Measurements from ENCODE around the gene SUSD4.
A peak's percentile ranks its signal among the peaks of the same experiment; 100 is the strongest.
"Not testable (repeated sequence)": the region's sequence is repeated elsewhere in the genome, so short reads cannot be mapped to it uniquely, and the experiment has no call there.

SUSD4 gene, protein sequence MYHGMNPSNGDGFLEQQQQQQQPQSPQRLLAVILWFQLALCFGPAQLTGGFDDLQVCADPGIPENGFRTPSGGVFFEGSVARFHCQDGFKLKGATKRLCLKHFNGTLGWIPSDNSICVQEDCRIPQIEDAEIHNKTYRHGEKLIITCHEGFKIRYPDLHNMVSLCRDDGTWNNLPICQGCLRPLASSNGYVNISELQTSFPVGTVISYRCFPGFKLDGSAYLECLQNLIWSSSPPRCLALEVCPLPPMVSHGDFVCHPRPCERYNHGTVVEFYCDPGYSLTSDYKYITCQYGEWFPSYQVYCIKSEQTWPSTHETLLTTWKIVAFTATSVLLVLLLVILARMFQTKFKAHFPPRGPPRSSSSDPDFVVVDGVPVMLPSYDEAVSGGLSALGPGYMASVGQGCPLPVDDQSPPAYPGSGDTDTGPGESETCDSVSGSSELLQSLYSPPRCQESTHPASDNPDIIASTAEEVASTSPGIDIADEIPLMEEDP

DNA sequence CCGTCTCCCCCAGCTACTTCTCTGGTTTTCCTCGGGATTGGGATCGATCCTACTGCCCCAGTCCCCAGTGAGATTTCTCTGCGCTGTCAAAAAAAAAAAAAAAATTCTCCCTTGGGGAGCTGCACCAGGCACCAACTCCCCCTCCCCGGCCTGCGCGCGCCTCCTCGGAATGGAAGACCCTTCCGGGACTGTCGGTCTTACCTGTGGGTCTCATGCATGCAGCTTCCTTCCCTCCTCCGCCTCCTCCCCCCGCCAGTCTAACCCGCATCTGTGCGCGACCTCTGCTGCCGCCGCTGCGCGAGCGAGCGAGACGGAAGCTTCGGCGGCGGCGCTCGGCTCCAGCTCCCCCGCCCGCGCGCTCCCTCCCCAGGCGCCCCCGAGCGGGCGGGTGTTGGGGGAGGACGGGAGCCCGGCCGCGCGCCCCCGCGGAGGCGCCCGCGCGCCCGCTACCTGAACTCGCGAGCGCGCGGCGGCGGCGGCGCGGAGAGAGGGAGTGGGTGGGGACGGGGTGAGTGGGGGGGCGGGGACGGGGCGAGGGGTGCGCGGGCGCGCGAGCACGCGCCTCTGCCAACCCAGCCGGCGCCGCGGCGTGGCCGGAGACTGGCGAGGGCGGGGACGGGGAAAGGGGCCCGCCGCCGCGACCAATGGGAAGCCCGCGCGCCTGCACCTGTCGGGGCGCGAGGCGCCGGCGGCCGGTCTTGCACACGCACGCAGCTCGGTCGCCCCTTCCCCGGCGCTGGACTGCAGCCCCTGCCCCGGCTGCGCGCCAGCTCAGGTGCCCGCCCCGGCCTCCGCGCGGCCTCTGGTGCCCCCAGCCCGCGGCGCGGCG, at the start of gene SUSD4:
Gene SUSD4 (minus strand): TSS at position 321 of the 829 bp plus-strand sequence. CDS start 751 bp downstream, outside the sequence.
- DNase-seq (ENCODE audit: low read depth in 2 of 2), result peak; percentile 24 to 40

DNA sequence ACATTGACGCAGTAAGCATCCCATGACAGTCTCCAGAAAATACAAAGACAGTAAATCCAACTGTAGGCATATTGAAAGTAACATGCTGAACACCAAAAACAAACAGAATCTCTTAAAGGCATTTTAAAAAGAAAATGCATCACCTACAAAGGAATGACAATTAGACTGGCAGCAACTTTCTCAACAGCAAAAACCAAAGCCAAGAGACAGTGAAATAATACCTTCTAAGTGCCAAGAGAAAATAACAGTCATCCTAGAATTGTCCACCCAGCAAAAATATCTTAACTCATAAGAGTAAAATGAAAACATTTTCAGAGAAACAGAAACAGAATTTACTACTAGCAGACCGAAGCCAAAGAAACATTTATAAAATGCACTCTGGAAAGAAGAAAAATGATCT, 49.2 kb upstream of the SUSD4 start:
- no peak for DNase-seq (ENCODE audit: low read depth in 2 of 2)

DNA sequence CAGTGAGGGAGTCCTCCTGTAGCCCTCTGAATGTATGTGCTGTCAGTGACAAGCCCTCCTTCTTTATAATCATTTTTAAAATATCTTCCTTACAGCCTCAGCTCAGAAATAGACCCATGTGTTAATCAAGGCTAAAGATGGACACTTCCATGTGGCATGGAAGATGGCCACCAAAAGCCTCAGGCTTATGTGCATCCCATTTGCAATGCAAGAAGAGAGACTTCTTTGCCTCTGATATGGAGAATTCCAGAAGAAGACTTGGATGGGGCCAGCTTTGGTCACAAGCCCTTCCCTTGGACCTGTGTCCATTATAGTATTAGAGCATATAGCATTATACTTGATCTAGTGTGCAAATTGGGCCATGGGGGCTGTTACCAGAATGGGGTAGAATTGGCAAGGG, 47.7 kb upstream of the SUSD4 start:
- DNase-seq (ENCODE audit: low read depth in 2 of 2), result no peak

DNA sequence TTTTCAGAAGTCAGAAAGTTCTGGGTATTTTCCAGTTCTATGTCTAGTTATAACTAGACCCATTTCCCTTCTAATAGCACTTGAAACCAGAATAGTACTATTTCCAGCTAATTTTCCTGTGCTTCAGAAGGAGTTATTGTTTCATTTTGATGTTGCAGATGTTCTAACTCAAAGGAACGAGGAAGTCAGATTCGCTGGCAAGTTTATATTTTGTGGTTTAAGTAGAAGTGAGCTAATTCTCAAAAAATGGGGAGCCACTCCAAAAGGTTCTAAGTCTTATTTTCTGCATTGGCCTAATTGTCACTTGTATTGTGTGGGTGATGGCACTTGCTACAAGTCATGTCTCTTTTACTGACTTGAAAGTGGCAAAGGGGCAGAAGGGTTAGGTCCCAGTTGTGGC, 47.3 kb upstream of the SUSD4 start:
- no peak for DNase-seq (ENCODE audit: low read depth in 2 of 2)

DNA sequence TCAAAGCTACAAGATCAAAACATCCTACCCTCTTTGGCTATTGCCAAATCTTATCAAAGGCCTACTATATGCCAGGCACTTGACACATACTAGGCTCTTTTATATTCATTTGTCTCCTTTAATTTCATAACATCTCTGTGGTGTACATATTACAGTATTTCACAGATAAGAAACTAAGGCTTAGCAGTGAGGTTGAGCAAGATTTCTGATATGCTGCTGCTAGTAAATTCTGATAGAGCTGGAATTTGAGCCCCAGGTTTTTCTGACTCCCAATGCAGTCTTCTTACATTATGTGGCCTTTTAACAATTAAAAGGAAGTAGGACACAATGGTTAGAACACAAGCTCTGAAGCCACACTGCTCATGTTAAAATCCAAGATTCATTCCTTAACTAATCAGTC, 46.1 kb upstream of the SUSD4 start:
- DNase-seq (ENCODE audit: low read depth in 2 of 2), result no peak

DNA sequence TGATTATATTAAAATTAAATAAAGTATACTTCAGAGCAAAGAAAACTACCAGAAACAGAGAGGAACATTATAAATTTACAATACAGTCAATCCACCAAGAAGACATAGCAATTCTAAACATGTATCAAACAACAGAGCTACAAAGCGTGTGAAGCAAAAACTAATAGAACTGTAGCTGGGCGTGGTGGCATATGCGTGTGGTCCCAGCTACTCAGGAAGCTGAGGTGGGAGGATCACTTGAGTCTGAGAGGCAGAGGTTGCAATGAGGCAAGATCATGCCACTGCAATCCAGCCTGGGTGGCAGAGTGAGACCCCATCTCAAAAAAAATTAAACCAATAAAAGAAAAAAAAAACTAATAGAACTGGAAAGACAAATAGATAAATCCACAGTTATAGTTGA, 41.5 kb upstream of the SUSD4 start:
- DNase-seq (ENCODE audit: low read depth in 2 of 2), result no peak

DNA sequence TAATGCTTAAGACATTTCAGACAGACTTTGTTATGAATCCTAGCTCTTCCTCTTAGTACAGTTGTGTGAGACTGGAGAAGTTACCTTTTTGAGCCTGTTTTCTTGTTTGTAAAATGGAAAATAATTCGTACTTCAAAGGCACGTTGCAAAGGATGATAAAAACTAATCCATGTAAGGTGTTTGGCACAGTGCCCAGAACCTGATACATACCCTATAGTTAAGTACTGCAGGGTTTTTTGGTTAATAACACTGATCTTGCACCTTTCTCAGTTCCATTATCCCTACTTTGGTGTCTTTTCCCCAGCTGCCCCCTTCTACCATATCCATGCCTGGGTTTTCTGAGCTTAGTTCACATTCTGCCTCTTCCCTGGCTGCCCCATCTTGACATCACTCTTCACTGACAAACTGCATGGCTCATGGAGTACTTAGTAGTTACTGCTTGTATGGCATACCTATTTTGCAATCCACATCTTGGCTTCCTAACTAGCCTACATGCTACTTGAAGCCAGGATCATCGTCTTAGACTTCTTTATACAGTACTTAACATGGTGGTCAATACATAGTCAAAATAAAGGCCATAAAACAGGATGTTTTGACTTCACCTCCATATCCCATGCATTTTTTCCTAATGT, 39.3 kb upstream of the SUSD4 start:
- DNase-seq (ENCODE audit: low read depth in 2 of 2), result no peak

DNA sequence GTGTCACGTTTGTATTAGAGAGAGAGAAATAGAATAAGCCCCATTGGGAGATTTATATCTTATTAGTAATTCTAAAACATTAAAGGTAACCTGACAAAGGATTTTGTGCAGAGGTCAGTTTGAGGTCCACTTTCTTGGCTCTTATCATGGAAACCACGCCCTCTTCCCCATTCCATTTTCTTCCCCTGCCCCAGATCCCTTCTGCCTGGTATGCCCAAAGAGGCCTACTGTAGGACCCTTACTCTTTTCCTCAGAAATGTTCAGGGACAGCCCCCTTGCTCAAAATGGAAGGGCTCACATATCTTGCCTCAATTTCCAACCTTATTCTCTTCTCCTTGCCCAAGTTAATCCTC, 38.8 kb upstream of the SUSD4 start:
- DNase-seq (ENCODE audit: low read depth in 2 of 2), result no peak

DNA sequence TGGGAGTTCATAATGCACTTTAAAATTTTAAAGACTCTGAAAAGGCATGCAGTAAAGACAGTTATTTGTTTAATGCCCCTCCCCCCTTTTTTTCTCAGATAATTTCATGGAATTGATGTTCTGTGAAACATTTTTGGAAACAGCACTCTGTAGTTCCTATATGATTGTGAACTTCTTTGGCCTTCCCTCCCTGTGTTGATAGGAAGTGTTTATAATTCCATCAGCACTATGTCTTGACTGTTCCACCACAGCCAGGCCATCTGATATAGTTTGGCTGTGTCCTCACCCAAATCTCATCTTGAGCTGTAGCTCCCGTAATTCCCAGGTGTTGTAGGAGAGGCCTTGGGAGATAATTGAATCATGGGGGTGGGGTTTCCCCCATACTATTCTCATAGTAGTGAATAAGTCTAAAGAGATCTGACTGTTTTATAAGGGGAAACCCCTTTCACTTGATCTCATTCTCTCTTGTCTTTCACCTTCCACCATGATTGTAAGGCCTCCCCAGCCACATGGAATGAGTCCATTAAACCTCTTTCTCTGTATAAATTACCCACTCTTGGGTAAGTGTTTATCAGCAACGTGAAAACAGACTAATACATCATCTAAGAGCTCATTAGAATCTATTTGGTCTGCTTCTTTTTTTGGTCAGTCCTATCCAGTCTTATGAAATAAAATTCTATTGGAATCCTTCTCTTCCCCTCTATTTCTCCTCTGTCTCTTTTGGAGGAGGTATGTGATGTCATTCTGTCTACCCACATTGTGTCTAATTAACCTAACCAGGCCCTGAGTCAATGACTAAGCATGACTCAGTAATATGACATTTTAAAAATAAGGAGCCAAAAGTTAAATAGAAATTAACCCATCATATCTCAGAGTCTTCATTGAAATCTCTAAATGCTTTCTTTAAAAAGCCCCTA, 38.2 kb upstream of the SUSD4 start:
- no peak for DNase-seq (ENCODE audit: low read depth in 2 of 2)

DNA sequence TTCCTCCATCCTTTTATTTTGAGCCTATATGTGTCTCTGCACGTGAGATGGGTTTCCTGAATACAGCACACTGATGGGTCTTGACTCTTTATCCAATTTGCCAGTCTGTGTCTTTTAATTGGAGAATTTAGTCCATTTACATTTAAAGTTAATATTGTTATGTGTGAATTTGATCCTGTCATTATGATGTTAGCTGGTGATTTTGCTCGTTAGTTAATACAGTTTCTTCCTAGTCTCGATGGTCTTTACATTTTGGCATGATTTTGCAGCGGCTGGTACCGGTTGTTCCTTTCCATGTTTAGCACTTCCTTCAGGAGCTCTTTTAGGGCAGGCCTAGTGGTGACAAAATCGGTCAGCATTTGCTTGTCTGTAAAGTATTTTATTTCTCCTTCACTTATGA, 35.4 kb upstream of the SUSD4 start:
- not testable (repeated sequence) for DNase-seq (ENCODE audit: low read depth in 2 of 2)

DNA sequence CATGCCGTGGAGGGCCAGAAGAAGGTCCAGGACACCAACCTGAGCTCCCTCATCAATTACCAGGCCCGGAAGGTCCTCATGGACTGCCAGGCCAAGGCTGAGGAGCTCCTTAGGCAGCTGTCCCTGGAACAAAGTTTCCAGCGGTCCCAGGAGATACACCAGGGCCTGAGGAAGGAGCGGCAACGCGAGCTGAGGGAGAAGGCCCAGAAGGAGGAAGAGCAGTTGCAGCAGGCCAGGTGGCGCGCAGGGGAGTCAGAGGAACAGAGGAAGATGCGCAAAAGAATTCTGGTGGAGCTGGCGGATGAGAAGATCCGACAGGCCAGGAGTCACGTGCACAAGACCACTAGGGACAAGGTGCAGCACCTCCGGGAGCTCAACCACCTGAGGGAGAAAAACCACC, 30.7 kb upstream of the SUSD4 start:
- DNase-seq (ENCODE audit: low read depth in 2 of 2), result no peak

DNA sequence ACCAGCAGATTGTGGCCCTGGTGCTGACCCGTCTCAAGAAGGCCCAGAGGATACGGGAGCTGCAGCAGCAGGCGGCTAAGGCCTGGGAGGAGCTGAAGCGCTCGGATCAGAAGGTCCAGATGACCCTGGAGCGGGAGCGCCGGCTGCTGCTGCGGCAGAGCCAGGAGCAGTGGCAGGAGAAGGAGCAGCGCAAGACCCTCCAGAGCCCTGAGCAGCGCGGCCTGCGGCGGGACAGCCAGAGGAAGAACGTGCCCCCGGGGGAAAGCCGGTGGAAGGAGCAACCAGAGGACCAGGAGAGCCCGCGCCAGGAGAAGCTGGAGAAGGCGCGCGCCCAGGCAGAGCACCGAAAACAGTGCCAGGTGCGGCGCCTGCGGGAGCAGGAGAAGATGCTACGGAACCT, 30.3 kb upstream of the SUSD4 start:
- no peak for DNase-seq (ENCODE audit: low read depth in 2 of 2)

DNA sequence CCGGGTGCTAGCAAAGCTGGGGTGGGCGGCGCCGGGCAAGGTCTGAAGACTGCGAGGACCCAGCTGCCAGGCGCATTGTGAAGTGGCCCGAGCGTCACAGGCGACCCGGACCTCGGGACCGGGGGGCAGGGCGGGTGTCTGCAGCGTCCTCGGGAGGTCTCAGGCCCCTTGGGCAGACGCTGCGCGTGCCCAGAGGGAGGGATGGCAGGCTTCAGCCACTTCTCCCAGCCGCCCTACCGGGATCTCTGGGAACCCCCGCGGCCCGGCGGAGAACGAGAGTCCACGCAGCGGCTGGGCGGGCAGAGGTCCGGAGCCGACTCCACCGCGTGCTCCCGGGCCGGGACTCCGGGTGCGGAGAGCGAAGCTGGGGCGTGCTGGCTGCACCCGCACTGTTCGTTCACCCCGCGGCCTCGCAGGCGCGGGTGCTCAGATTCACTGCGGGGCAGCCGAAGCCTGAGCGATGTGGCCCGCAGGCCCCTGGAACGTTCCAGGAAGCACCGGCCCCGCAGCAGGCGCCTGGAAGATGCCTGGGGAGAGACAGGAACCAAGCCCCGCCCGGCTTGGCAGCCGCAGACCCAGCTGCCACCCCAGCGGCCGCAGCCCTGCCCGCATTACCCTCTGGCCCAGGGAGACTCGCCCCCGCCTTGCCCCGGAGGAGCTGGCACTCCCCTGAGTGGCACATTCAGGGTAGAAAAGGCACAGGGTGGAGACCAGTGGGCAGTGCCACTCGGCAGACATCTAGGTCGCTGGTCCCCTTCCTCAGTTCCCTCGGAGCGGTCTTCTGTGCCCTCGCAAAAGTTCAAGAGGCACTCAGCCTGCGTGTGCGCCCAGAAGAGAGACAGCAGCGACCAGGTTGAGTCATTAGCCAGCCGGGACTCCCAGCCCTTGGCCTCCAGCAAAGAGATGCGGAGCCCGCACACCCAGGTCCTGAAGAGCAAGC, 29.6 kb upstream of the SUSD4 start, which contains the start of gene CCDC185:
Gene CCDC185 (plus strand): TSS at position 141 of the 940 bp plus-strand sequence. CDS start 61 bp downstream, at position 202.
- no peak for DNase-seq (ENCODE audit: low read depth in 2 of 2)

DNA sequence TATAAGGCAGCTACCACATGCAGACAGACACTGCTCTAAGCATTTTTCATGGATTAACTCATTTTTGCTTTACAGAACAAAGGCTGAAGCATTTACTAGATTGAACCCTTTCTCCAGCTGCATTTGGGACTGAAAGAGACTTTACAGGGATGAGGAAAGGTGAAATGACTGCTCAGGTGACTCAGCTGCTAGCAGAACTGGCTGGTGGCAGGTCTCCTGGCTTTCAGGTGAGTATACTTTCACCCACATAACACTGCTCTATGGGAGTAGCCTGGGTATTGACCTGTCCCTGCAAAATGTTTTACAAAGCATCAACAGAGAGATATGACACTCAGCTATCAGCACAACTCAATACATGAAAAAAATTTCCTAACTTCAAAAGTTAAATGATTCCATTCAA, 26.6 kb upstream of the SUSD4 start:
- no peak for DNase-seq (ENCODE audit: low read depth in 2 of 2)

DNA sequence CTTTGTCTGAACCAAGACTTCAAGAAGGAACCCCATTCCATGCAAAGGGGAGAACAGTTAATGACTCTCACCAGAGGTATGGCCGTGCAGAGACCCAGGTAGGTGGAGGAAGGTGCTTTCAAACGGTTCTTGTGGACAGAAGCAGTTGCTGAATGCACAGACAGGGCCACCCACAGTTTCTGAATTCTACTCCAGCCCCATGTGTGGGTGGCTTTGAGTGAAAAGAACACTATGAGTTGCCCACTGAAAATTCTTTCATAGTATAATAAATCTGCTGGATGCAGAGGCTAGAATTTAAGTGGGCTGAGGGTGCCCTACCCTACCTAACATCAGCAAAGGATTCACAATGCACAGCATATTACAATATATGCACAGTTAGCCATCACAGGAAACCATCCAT, 22.0 kb upstream of the SUSD4 start:
- DNase-seq (ENCODE audit: low read depth in 2 of 2), result no peak

DNA sequence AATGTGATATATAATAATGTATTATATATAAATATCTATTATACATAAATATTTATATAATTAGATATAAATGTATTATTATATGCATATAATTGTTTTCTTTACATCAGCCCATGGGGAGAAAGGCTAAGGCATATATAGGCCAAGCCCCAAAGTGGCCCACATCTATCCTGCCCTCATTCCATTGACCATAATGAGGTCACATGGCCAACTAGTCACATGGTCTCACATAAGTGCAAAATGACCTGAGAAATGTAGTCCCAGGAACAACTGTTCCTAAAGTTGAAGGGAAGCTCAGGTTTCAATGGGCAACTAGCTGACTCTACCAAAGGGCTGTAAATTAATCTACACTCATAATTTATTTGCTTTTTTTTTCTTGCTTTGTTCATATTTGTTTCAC, 14.8 kb upstream of the SUSD4 start:
- DNase-seq (ENCODE audit: low read depth in 2 of 2), result no peak

DNA sequence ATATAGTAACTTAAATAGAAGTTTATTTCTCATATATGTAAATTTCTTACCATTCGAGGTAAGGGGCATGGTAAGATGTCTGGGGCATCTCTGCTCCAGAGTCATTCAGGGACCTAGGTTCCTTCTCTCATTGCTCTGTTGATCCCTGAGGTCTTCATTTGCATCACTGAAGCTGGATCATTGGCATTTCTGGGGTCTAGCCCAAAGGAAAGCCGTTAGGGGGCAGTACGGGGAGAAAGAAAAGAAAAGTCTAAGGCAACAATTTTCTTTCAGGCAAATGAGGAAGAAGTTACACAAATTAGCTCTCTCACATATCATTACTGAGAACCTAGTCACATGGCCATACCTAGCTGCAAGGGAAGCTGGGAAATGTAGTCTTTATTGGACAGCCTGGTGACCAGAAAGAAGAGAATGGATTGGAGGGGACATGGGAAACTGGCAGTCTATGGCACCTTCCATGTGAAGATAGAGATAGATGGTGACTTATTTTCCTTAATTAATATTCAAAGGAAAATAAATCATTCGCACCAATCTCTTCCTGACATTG, 10.2 kb upstream of the SUSD4 start:
- DNase-seq (ENCODE audit: low read depth in 2 of 2), result no peak

DNA sequence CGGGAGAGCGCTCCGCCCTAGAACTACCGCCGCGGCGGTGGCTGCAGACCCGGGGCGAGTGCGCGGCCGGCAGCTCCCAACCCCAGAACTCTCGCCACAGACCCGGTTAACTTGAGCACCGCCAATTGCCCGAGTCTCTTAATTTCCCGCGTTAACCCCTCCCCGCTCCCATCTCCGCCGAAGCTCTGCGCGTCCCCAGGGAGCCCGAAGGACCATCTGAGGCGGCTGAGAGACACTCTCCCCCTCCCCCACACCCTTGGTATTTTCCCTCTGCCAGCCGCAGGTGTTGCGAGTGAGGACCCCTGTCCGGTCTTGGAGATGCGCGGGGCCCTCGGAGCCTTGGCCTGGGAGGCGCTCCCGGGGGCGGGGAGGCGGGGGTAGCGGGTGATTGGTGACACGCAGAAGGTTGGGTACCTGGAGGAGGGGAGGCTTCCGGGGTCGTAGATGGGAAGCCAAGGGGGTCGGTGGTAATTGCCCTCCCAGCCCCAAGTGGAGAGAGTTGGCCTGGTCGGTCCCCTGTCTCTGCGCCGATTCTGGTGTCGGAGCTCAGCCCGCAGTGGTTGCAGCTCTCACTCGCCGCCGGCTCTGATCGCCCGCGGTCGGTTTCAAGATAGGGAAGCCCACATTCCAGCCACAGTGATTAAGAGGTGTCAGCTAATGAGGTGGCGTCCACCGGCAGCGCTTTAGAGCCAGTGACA, 858 bp upstream of the SUSD4 start:
- DNase-seq (ENCODE audit: low read depth in 2 of 2), result no peak
